GM23248 (cell line): ENCODE data around the gene NHLH1. TPM values are rescaled to one million over a fixed set of nuclear protein-coding genes. Genes with fewer than 3 reads are reported as not detected.

Experiments used
- DNase-seq: peaks from one replicate; pipeline ENCODE4 v3.0.0-alpha.2; 2015
- H2AFZ ChIP-seq: fragments of 200-600 bp; sonication (generic); 2 replicates; pipeline ENCODE4 v1.6.1; 2016; ENCODE audit warnings: antibody characterized with exemption
- H3F3A ChIP-seq: fragments of 200-600 bp; sonication (generic); 2 replicates; pipeline ENCODE4 v1.6.1; 2016; ENCODE audit warnings: mild to moderate bottlenecking, antibody characterized with exemption, mixed run types; ENCODE audit not compliant: insufficient read depth
- H3K27ac ChIP-seq: fragments of 200-600 bp; sonication (generic); 2 replicates; pipeline ENCODE4 v1.5.1; 2016; ENCODE audit warnings: mild to moderate bottlenecking
- H3K27me3 ChIP-seq: fragments of 200-600 bp; sonication (generic); replicated peaks from 2 replicates; pipeline ENCODE4 v1.6.1; 2016; ENCODE audit warnings: mild to moderate bottlenecking; ENCODE audit not compliant: insufficient read depth
- H3K36me3 ChIP-seq: fragments of 200-600 bp; sonication (generic); 2 replicates; pipeline ENCODE4 v1.6.1; 2016; ENCODE audit warnings: low read depth, mild to moderate bottlenecking
- H3K4me1 ChIP-seq: fragments of 200-600 bp; sonication (generic); 2 replicates; pipeline ENCODE4 v1.6.1; 2016; ENCODE audit warnings: mild to moderate bottlenecking; ENCODE audit not compliant: insufficient read depth
- H3K4me2 ChIP-seq: fragments of 200-600 bp; sonication (generic); one replicate; pipeline ENCODE4 v1.6.1; 2016; ENCODE audit warnings: mild to moderate bottlenecking; ENCODE audit not compliant: unreplicated experiment
- H3K4me3 ChIP-seq: fragments of 200-600 bp; sonication (generic); 2 replicates; pipeline ENCODE4 v1.5.1; 2016; ENCODE audit warnings: mild to moderate bottlenecking
- H3K79me2 ChIP-seq: fragments of 200-600 bp; sonication (generic); 2 replicates; pipeline ENCODE4 v1.6.1; 2016; ENCODE audit warnings: mild to moderate bottlenecking; ENCODE audit not compliant: insufficient read depth
- H3K9ac ChIP-seq: fragments of 200-600 bp; sonication (generic); 2 replicates; pipeline ENCODE4 v1.6.1; 2016; ENCODE audit warnings: mild to moderate bottlenecking
- H3K9me2 ChIP-seq: fragments of 200-600 bp; sonication (generic); 2 replicates; pipeline ENCODE4 v1.6.1; 2016; ENCODE audit warnings: mixed run types, mild to moderate bottlenecking, moderate library complexity; ENCODE audit not compliant: insufficient read depth
- H3K9me3 ChIP-seq: fragments of 200-600 bp; sonication (generic); one replicate; pipeline ENCODE4 v1.6.1; 2017; ENCODE audit warnings: low read depth
- H4K20me1 ChIP-seq: fragments of 200-600 bp; sonication (generic); 2 replicates; pipeline ENCODE4 v1.6.0; 2016; ENCODE audit not compliant: insufficient read depth
- EZH2 ChIP-seq: fragments of 200-600 bp; sonication (generic); IDR thresholded peaks from 2 replicates; pipeline ENCODE4 v1.6.1; 2018; ENCODE audit warnings: antibody characterized with exemption, mild to moderate bottlenecking; ENCODE audit not compliant: insufficient read depth, poor library complexity, severe bottlenecking
- EZH2phosphoT487 ChIP-seq: fragments of 200-600 bp; sonication (generic); IDR thresholded peaks from 2 replicates; pipeline ENCODE4 v1.6.1; 2018; ENCODE audit warnings: antibody characterized with exemption, moderate library complexity, mild to moderate bottlenecking, low read depth; ENCODE audit not compliant: insufficient read depth
- WGBS, 2 experiments: methylation state at CpG; one replicate each; pipeline ENCODE4 v1.1.6; 2015 to 2017; ENCODE audit warnings: low lambda C conversion rate in 2 of 2, low coverage in 1 of 2; ENCODE audit errors: missing lambda C conversion rate in 2 of 2; 5-methylcytosine and 5-hydroxymethylcytosine counted together
- in situ Hi-C: fragments of 300-500 bp; cut with MboI; formaldehyde crosslinking; loops from 2 replicates; pipeline ENCODE4 v1.15.0; 2020
- polyA plus RNA-seq: library from polyadenylated mRNA; unstranded; fragments of >200 nt; fragmentation: Nextera tagmentation; extraction: Ambion mirVana; gene quantifications from 2 replicates; pipeline ENCODE4 v1.2.1, GENCODE V29; 2016
- total RNA-seq: library from RNA; depleted of rRNA; stranded (reverse); fragments of >200 nt; shearing (Covaris generic); gene quantifications from 2 replicates; pipeline ENCODE4 v1.2.3, GENCODE V29; 2014

The NHLH1 gene
- total and polyA plus RNA-seq, 2 experiments from 2014 or later: 0.31 TPM; not detected in 1

- DNase-seq: no peak
- Histone ChIP-seq H3K27me3 (peaks cover 19% of the 10 kb centered on the region), H3K79me2 (no peaks in the 10 kb centered on the region), H3K27ac (no peak overlapping the region), H3F3A (no peaks in the 10 kb centered on the region), H3K9ac (no peak overlapping the region), H2AFZ (no peak overlapping the region), H4K20me1 (no peaks in the 10 kb centered on the region), H3K4me3 (no peak overlapping the region), H3K36me3 (no peaks in the 10 kb centered on the region), H3K4me2 (no peak overlapping the region), H3K9me2 (no peaks in the 10 kb centered on the region), H3K9me3 (no peaks in the 10 kb centered on the region), H3K4me1 (no peaks in the 10 kb centered on the region)
- 46 to 48% methylated on average over 6 of the region's 6 CpGs for WGBS, 2 experiments
- no peak for TF ChIP-seq EZH2
- no peak for TF ChIP-seq EZH2phosphoT487
- in situ Hi-C loops: no loop called here
Measured at GRCh38 chr1:160418483-160418882, 51.6 kb downstream of the NHLH1 start.

- no peak for DNase-seq
- no peak overlapping the region for H3K9ac ChIP-seq
- H2AFZ ChIP-seq: no peak overlapping the region
- in situ Hi-C loops: no loop called here
- no peaks in the 10 kb centered on the region for H3K9me3 ChIP-seq
- H3K4me2 ChIP-seq: no peak overlapping the region
- H3K27me3 ChIP-seq: peaks cover 17% of the 10 kb centered on the region
- H3K4me3 ChIP-seq: no peak overlapping the region
- TF ChIP-seq EZH2 (no peak), EZH2phosphoT487 (no peak)
- H3K79me2 ChIP-seq: no peaks in the 10 kb centered on the region
- no peaks in the 10 kb centered on the region for H3K4me1 ChIP-seq
- no peak overlapping the region for H3K27ac ChIP-seq
- no peaks in the 10 kb centered on the region for H3K36me3 ChIP-seq
- 77 to 78% methylated on average over 33 to 34 of the region's 34 CpGs for WGBS, 2 experiments
- H4K20me1 ChIP-seq: no peaks in the 10 kb centered on the region
- no peaks in the 10 kb centered on the region for H3F3A ChIP-seq
- no peaks in the 10 kb centered on the region for H3K9me2 ChIP-seq
Measured at GRCh38 chr1:160419150-160419837, 52.4 kb downstream of the NHLH1 start.

GRCh38 chr1:160419838-160420169 is 52.9 kb downstream of the NHLH1 start:
- no peak for TF ChIP-seq EZH2phosphoT487
- no peak for TF ChIP-seq EZH2
- Histone ChIP-seq H3K4me1 (no peaks in the 10 kb centered on the region), H3F3A (no peaks in the 10 kb centered on the region), H3K9ac (no peak overlapping the region), H3K4me3 (no peak overlapping the region), H3K79me2 (no peaks in the 10 kb centered on the region), H3K27me3 (peaks cover 14% of the 10 kb centered on the region), H4K20me1 (no peaks in the 10 kb centered on the region), H3K9me3 (no peaks in the 10 kb centered on the region), H3K27ac (no peak overlapping the region), H2AFZ (no peak overlapping the region), H3K4me2 (no peak overlapping the region), H3K36me3 (no peaks in the 10 kb centered on the region), H3K9me2 (no peaks in the 10 kb centered on the region)
- in situ Hi-C loops: no loop called here
- no peak for DNase-seq
- WGBS, 2 experiments: 34 to 50% methylated on average over 4 of the region's 4 CpGs

GRCh38 chr1:160420881-160421842 is 54.3 kb downstream of the NHLH1 start:
- Histone ChIP-seq H3K9ac (no peak overlapping the region), H3F3A (no peaks in the 10 kb centered on the region), H2AFZ (no peak overlapping the region), H3K4me2 (no peak overlapping the region), H3K4me1 (no peaks in the 10 kb centered on the region), H3K79me2 (no peaks in the 10 kb centered on the region), H3K27ac (no peak overlapping the region), H3K9me3 (no peaks in the 10 kb centered on the region), H3K36me3 (no peaks in the 10 kb centered on the region), H3K27me3 (peaks cover 14% of the 10 kb centered on the region), H4K20me1 (no peaks in the 10 kb centered on the region), H3K9me2 (no peaks in the 10 kb centered on the region), H3K4me3 (no peak overlapping the region)
- no peak for DNase-seq
- TF ChIP-seq EZH2phosphoT487: no peak
- no peak for TF ChIP-seq EZH2
- WGBS, 2 experiments: 84 to 86% methylated on average over 7 of the region's 7 CpGs
- in situ Hi-C loops: no loop called here
